IPS-NIHi7 (cell line): Measurements from ENCODE around the gene RBBP4.
"Not testable (repeated sequence)": the region's sequence is repeated elsewhere in the genome, so short reads cannot be mapped to it uniquely, and the experiment has no call there.

Experiments used
- DNase-seq: peaks from one replicate; pipeline ENCODE4 v3.0.0; 2012; ENCODE audit warnings: mixed read lengths; ENCODE audit errors: extremely low spot score

RBBP4 gene

GRCh38 chr1:32639489-32640075 lies 11.4 kb upstream of the RBBP4 start:
- DNase-seq, result no peak

- DNase-seq, result not testable (repeated sequence)
Measured at GRCh38 chr1:32642292-32642827, 8.6 kb upstream of the RBBP4 start.

GRCh38 chr1:32644426-32644825 lies 6.6 kb upstream of the RBBP4 start:
- DNase-seq, result no peak

GRCh38 chr1:32647308-32648134 lies 3.5 kb upstream of the RBBP4 start:
- no peak for DNase-seq

GRCh38 chr1:32650248-32650751 lies 708 bp upstream of the RBBP4 start, which contains the start of gene ZBTB8OS:
Gene ZBTB8OS (minus strand): TSS chr1:32650550. CDS start chr1:32650529, 21 bp downstream.
- DNase-seq, result peak; percentile 86

- no peak for DNase-seq
Measured at GRCh38 chr1:32651461-32652073, 559 bp downstream of the RBBP4 start.

- DNase-seq, result no peak
Measured at GRCh38 chr1:32652244-32652962, 1.4 kb downstream of the RBBP4 start.

GRCh38 chr1:32659581-32659980 lies 8.6 kb downstream of the RBBP4 start:
- DNase-seq, result no peak

- no peak for DNase-seq
Measured at GRCh38 chr1:32665915-32666314, 14.9 kb downstream of the RBBP4 start.

- no peak for DNase-seq
Measured at GRCh38 chr1:32666901-32667566, 16.0 kb downstream of the RBBP4 start.

- DNase-seq, result not testable (repeated sequence)
Measured at GRCh38 chr1:32668716-32669115, 17.7 kb downstream of the RBBP4 start.

- DNase-seq, result no peak
Measured at GRCh38 chr1:32676945-32677344, 25.9 kb downstream of the RBBP4 start.

GRCh38 chr1:32679993-32680392 lies 29.0 kb downstream of the RBBP4 start:
- DNase-seq, result not testable (repeated sequence)

- DNase-seq, result no peak
Measured at GRCh38 chr1:32680642-32681041, 29.6 kb downstream of the RBBP4 start.

- DNase-seq, result no peak
Measured at GRCh38 chr1:32681509-32681908, 30.5 kb downstream of the RBBP4 start.

- DNase-seq, result no peak
Measured at GRCh38 chr1:32681999-32682398, 31.0 kb downstream of the RBBP4 start.

- no peak for DNase-seq
Measured at GRCh38 chr1:32683397-32683796, 32.4 kb downstream of the RBBP4 start.

- DNase-seq, result no peak
Measured at GRCh38 chr1:32684167-32684811, 33.3 kb downstream of the RBBP4 start.

- DNase-seq, result no peak
Measured at GRCh38 chr1:32685498-32685897, 34.5 kb downstream of the RBBP4 start.

- DNase-seq, result no peak
Measured at GRCh38 chr1:32686387-32686786, 35.4 kb downstream of the RBBP4 start.
